GM10248 (cell line): ENCODE data around the gene ACOX2.

ENCODE experiments used
- CTCF ChIA-PET: fragments of 300-600 bp; sonication (Branson Sonifier 250); formaldehyde crosslinking; extraction: SDS; loops from one replicate; lab custom pipeline; 2021; ENCODE audit warnings: antibody characterized with exemption; lab: Yijun Ruan, JAX
- POLR2A ChIA-PET: fragments of 350-650 bp; sonication (Branson Sonifier 250); formaldehyde crosslinking; extraction: SDS; loops from one replicate; lab custom pipeline; 2020; ENCODE audit warnings: antibody characterized with exemption; lab: Yijun Ruan, JAX
- DNase-seq: peaks from one replicate; pipeline ENCODE4 v3.0.0; 2012; ENCODE audit errors: extremely low spot score
- TF ChIP-seq, protein P1 (sequence below): IDR thresholded peaks from 2 replicates; pipeline ENCODE4 v1.5.1; 2012; ENCODE audit warnings: mild to moderate bottlenecking, low read depth; ENCODE audit errors: extremely low read depth, missing control alignments, control extremely low read depth

The ACOX2 gene

DNA sequence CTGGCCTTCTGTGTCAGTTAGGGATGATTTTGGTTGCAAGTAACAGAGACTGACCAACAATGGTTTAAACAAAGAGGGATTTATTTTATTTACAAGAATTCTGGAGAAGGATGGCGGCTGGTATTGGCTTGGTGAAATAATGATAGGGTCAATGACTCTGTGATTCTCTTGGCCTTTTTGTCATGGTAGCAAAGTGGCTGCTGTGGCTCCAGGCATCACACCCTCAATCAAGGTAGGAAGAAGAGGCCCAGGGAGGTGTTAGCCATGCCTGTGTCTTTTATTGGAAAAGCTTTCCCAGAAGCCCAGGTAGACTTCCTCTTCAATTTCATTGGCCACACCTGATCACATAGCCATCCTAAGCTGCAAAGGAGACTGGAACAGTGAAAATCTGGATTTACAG, 27.1 kb upstream of the ACOX2 start:
- DNase-seq = no peak
- POLR2A ChIA-PET = no interaction called here
- CTCF ChIA-PET = interaction anchor here (25.5 kb wide), 1 partner anchor 71 kb away, joined by 384 read pairs; no protein-coding TSS in a partner anchor
- TF ChIP-seq, protein P1, sequence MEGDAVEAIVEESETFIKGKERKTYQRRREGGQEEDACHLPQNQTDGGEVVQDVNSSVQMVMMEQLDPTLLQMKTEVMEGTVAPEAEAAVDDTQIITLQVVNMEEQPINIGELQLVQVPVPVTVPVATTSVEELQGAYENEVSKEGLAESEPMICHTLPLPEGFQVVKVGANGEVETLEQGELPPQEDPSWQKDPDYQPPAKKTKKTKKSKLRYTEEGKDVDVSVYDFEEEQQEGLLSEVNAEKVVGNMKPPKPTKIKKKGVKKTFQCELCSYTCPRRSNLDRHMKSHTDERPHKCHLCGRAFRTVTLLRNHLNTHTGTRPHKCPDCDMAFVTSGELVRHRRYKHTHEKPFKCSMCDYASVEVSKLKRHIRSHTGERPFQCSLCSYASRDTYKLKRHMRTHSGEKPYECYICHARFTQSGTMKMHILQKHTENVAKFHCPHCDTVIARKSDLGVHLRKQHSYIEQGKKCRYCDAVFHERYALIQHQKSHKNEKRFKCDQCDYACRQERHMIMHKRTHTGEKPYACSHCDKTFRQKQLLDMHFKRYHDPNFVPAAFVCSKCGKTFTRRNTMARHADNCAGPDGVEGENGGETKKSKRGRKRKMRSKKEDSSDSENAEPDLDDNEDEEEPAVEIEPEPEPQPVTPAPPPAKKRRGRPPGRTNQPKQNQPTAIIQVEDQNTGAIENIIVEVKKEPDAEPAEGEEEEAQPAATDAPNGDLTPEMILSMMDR = no peak

DNA sequence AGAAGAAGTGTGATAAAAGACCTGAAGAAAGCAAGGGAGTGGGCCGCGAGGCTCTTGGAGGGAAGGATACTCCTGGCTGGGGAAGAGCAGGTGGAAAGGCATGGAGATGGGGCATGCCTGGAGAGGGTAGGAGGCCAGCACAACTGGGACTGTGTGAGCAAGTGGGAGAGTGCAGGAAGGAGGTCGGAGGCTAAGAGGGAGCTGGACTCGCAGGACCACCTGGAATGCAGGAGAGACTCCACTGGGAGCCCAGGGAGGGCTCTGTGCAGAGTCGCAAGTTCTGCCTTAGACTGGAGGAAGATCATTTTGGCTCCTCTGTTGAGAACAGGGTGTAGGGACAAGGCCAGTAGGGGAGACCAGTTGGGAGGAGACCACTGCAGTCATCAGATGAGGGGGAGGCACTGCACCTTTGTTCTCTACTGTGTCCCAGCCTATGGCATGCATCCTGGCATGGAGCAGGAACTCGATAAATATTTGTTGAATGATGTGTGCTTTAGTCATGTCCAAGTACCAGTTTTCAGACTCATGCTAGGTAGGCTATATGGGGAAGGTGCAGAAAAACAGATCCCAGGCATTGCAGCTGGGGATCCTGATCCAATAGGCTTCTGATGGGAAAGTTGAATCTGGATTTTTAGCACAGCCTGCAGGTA, 26.5 kb upstream of the ACOX2 start:
- TF ChIP-seq, protein P1 = no peak
- ChIA-PET POLR2A (no interaction called here), CTCF (interaction anchor here (25.5 kb wide), 1 partner anchor 71 kb away, joined by 384 read pairs; no protein-coding TSS in a partner anchor)
- no peak for DNase-seq

DNA sequence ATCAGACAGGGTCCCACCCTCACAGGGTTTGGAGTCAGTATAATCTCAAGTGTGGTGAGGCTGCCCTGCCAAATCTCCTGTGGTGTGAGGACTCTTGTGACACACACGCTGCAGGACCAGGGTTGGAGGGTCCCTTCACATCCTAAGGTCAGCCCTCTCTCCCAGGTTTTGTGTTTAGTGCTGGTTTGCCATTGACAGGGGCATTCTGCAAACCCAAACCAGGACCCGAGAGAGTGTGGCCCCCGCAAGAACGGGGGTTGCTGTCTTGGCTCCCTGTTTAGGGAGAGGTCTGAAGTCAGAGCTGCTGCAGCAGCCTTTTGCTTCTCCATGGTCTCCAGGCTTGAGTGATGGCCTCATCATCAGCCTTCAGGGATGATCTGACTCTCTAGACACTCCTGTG, 25.5 kb upstream of the ACOX2 start:
- DNase-seq = no peak
- TF ChIP-seq, protein P1 = no peak
- POLR2A ChIA-PET = no interaction called here
- CTCF ChIA-PET = interaction anchor here (25.5 kb wide), 1 partner anchor 72 kb away, joined by 384 read pairs; no protein-coding TSS in a partner anchor

DNA sequence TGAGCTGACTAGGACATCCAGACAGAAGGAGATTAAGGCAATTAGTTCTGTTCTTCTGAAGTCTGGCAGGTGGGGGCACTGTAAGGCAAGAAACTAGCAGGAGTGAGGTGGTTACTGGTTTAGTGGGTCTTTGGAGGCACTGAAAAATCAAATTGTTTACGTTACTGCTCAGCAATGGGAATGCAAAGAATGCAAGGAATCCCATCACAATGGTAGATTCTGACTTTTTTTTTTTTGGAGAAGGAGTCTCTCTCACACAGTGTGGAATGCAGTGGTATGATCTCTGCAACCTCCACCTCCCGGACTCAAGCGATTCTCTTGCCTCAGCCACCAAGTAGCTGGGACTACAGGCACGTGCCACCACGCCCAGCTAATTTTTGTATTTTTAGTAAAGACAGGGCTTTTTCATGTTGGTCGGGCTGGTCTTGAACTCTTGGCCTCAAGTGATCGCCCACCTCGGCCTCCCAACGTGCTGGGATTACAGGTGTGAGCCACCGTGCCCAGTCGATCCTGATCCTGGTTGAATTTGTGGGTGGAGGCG, 23.9 kb upstream of the ACOX2 start:
- ChIA-PET POLR2A (no interaction called here), CTCF (interaction anchor here (1.0 to 25.5 kb wide), 2 partner anchors 11 to 74 kb away, joined by 3 to 384 read pairs; no protein-coding TSS in a partner anchor)
- DNase-seq = no peak
- TF ChIP-seq, protein P1 = no peak

DNA sequence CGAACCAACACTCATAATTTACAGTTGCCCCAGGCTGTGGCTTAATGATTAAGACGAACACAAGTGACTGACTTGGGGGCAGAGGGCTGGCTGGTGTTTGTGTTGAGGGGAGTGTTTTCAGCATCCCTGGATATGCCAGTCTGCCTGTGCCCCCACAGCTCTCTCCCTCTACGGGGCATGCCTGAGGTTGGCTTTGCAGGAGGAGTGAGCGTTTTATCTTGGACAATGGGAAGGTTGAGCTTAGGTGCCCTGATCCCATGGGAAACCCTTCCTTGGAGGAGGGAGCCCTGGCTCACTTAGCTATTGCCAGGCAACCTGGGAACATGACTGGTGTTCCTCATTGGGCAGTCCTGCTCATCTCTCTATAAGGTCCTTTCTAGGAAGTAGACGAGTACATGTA, 22.6 kb upstream of the ACOX2 start:
- ChIA-PET CTCF (interaction anchor here (1.5 to 25.5 kb wide), 3 partner anchors 11 to 253 kb away, joined by 3 to 384 read pairs (median 50); partner anchors contain the start of genes HTD2 and RPP14), POLR2A (no interaction called here)
- TF ChIP-seq, protein P1 = no peak
- no peak for DNase-seq

DNA sequence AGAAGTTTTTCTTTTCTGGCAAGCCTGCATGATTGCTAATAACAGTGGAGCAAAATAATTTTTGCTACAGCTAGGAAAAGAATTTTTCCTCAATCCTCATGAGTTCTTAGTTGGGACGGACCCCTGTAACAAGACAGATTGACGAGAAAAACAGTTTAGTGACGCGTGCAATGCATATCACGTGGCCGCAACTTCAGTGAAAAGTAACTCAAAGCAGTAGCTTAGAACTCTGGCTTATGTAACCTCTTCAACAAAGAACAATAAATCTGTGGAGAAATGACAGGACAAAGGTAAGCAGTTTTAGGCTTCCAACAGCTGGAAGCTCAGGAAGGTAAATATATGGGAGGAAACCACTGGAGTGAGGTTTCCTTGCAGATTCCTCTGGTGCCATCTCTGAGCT, 20.5 kb upstream of the ACOX2 start:
- DNase-seq = no peak
- TF ChIP-seq, protein P1 = no peak
- ChIA-PET POLR2A (no interaction called here), CTCF (interaction anchor here (1.2 to 25.5 kb wide), 7 partner anchors 9 to 77 kb away, joined by 3 to 384 read pairs (median 6); no protein-coding TSS in a partner anchor)
